ENCODE results near the gene HMCN2.

The HMCN2 gene

DNA sequence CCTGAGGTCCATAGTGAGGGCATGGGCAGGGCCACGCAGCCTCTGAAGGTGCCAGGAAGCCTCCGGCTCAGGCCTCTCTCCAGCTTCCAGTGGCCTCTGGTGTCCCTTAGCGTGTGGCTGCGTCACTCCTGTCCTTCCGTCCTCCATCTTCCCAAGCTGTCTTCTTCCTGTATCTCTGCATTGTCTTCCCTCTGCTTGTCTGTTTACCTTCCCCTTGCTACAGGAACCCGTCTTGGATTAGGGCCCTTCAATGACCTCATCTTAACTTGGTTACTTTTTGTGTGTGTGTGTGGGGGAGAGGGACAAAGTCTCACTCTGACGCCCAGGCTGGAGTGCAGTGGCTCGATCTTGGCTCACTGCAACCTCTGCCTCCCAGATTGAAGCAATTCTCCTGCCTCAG is 193.6 kb downstream of the HMCN2 start:
- DNase-seq = no peak

DNA sequence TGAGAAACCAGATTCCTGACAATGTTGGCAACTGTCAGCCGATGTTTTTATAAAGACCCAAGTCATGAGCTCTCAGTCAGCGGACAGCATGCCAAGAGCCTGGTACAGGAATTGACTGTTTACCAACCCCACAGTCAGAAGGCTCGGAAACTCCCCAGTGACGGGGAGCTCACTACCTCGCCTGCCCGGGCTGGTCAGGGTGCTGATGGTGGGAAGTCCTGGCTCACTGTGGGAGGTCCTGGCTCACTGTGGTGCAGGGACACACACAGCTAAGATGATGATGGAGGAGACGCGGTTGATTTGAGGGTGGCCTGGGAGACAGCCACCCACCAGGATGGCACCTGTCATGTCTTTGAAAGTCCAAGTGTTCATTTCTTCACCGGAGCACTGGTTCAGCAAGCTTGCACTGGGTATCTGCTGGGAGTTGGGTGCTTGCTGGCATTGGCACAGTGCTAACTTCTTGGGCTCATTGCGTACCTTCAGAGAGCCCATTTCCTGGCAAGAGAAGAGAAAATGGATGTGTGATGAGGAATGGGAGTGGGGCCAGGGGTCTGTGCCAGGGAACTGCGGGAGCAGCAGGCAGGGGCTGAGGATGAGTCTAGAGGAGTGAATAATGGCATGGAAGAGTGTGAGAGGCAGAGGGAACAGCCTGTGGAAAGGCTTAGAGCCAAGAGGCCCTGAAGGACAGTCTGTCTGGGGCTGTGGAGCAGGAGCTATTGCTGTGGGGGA is 194.5 kb downstream of the HMCN2 start:
- no peak for DNase-seq

DNA sequence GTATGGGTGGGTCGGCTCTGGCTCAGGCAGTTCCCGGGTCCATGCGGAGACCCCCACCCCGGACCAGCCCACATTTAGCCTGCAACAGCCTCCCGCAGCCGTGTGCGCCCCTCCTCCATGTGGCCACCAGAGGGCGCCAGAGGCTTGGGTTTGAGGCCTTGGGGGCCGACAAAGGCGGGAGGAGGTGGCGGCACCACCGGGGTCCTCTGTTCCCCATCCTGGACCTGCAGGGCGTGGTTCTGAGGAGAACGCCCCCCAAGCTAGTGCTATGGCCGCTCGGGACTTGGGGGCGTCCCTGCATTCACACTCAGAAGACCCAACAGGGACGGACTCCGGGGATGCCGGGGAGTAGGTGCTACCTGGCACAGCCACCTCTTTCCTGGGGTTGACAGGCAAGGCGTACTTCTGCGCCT is 195.7 kb downstream of the HMCN2 start:
- DNase-seq = peak; percentile 74

DNA sequence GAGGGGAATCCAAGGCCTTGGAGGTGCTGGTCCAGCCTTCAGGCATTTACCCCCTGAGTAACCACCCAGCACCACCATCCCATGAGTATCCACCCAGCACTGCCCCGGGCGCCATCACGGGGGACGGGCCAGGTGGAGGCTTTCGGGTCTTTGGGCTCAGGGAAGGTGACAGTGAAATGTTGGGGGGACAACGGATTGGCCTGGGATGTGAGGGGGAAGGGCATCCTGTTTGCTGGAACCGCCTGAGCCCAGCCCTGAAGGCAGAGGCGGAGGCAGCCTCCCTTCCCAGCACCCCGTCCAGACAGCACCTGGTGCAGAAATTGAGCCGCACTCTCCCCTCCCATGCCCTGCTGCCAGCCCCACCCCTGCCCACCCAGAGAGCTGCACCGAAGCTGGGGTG is 196.2 kb downstream of the HMCN2 start:
- no peak for DNase-seq

DNA sequence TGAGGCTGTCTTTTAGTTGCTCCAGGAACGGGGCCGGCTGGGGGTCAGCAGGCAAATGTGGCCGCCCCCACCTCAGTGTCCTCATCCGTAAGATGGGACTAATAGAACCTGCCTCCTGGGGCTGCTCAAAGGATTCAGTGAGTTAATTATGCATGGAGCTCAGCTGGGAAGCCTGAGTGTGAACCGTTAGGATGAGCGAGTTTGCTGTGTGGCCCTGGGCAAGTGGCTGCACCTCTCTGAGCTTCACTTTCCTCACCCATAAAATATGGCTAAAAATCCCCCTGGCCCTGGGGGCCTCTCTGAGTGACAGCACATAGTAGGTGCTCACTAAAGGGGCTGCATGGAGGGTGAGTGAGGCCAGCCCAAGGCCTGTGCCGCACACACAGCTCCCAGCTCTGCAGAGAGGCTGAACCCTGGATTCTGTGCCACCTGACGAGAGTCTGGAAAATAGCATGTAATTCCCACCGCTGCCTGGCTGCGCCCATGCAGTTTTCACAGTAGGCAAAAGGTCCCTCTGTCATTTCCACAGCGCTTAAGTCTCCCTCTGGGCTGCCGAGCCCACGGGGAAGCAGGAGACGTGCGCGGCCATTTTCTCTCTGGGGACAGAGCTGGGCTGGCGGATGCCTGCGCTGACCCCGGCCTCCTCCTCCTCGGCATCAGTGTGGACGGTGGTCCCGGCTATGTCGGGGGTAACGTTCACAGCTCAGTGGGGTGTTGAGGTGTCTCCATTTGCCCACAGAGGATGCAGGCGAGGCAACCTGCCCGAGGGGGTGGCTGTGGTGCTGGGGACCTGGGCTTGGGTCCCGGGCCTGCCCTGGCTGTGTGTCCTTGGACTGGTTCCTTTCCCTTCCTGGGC is 197.4 kb downstream of the HMCN2 start:
- no peak for DNase-seq

DNA sequence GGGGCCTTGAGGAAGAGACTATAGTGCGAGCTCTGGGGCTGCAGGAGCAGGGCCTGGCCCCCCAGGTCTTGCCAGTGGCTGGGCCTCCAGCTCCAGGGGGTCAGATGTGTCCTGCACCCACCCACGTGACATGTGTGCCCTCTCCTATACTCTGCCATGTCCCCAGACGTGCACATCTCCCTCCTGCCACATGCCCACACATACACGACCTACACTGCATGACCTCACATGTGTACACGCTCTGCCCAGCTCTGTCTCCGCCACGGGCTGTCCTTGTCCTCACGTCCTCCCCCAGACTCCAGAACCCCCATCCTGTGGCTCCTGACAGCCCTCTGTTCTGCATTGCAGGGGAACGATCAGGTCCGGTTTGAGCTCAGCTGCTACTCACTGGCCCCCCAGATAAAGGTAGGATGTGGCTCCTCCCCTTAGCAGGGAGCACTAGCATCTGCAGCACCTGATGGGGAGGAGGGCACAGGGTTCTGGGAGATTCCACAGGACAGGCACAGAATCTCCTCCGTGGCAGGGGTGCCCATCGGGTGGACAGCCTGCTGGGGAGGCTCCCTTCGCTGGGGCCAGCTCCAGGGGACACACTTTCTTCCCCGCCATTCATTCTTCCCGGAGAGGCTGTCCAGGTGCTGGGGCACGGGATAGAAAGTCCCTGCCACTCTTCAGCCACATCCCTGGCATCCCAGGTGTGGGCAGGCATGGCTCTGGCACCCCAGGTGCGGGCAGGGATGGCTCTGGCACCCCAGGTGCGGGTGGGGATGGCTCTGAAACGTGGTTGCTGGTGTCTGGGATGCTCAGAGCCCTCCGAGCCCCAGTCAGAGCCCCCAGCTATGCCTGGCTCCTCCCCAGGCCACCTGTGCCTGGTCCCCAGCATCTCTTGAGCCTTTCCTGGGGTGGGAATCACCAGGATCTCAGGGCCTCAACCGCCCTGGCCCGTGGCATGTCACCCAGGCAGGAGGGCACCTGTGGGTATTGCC is 198.5 kb downstream of the HMCN2 start:
- DNase-seq = no peak

DNA sequence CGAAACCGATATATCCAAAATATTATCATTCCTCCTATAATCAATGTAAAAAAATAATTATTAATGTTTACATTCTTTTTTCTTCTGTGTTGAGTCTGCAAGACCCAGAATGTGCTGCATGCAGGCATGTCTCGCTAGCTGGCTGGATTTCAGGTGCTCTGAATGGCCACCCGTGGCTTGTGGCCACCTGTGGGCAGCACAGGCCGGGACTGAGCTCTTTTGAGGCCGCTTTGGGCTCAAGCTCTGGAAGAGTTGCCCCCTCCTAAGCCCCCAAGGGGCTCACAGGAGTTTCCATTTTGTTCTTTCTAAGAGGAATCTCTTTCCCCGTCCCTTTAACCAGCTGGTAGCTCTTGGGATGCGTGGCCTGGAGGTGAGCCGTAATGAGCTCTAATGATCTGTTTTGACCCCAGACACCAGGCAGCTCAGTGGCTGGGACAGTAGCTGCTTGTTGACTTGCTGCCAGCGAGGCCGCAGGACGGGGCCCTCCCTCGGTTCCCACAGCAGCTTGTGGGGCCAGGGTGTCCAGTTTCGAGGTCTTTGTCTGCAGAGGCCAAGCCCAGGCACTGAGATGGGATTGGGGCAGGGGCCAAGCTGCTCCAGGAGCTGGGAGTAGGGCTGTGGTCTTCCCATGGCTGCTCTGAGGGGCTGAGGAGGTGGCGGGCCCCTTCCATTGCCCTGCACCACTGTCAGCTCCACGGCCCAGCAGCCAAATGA is 200.0 kb downstream of the HMCN2 start:
- no peak for DNase-seq

DNA sequence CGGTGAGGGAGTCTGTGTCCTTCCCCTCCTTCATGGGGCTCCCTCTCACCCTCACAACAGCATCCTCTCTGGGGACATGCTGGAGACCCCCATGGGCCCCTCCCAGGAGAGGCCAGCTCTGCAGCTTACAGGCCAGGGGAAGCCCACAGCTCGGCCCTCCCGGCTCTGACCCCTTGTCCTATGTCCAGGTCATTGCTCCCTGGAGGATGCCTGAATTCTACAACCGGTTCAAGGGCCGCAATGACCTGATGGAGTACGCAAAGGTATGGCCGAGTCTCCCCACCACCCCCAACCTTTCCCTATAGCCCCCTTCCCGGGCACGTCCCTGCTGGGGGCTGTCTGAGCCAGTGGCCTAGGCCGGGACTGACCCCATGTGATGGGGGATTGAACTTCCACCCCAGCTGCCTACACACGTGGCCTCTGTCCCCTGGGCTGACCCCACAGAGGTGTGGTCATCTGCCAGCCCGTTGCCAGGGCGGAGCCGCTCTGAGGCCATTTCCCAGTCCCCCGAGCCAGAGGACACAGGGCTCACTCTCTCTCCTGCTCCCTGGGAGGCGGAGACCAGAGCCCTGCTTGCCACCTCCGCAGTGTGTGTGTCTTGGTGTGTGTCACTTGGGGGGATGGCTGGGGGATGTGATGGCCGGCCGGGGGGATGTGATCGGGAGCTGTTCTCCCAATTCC is 201.1 kb downstream of the HMCN2 start:
- DNase-seq = no peak

DNA sequence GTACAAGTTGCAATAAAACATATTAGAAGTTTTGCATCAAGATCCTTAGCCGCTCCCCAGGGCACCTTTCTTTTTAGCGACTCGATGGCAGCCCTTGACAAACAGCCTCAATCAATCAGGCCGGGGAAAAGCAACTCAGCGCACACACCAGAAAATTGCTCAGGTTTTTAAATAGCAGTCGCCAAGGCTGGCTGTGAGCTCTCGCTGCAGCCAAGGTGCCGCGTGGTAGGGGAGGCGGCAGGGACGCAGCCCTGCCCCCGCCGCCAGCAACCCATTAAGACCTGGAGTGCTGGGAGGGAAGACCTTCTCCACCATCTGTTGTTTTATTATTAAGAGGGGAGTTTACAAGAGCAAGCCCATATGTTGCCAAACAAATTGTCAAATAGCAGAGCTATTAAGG is 201.8 kb downstream of the HMCN2 start:
- DNase-seq = no peak

DNA sequence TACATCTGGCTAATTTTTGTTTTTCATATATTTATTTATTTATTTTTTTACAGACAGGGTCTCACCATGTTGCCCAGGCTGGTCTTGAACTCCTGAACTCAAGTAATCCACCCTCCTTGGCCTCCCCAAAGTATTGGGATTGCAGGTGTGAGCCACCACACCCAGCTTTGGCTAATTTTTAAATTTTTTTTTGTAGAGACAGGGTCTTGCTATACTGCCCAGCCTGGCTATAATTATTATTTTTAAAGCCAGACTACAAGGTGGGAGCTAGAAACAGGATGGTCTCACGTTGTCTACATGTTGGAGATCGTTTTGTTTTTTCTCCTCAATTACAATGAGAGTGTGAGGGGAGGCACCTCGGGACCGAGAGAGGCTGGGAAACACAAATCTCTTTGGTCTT is 203.0 kb downstream of the HMCN2 start:
- no peak for DNase-seq

DNA sequence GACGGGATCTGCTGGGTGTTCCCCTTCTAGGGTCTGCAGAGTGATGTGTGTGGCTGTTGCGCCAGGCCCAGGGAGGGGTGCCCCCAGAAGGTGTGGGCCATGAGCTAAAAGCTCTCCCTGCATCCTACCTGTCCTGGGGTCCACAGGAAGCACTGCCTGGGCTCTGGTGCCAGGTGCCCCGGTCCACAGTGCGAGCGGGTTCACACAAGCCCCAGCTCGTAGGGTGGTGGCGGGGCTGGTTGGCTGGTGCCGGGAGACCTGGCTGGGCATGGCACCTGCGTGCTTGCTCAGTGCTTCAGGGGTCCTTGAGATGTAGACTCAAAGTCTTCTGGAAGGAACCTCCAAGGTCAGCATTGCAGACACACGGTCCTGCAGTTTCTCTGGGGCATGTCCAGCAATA is 204.7 kb downstream of the HMCN2 start:
- no peak for DNase-seq

DNA sequence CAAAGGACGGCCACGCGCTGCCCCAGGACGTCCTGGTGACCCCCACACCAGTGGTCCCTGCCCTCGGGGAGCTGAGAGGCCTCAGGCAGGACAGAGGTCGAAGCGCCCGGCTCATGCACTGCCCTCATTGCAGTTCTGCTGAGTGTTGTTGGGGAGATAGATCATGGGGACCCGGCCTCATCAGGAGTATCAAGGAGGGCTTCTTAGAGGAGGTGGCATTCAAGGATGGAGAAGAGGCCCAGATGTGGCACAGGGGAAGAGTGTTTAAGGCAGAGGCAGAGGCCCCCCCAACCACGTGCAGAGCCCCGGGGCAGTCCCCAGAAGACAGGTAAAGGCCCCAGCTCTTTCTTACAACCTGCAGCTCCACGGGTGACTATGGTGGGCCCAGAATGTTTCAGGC is 205.4 kb downstream of the HMCN2 start:
- no peak for DNase-seq

DNA sequence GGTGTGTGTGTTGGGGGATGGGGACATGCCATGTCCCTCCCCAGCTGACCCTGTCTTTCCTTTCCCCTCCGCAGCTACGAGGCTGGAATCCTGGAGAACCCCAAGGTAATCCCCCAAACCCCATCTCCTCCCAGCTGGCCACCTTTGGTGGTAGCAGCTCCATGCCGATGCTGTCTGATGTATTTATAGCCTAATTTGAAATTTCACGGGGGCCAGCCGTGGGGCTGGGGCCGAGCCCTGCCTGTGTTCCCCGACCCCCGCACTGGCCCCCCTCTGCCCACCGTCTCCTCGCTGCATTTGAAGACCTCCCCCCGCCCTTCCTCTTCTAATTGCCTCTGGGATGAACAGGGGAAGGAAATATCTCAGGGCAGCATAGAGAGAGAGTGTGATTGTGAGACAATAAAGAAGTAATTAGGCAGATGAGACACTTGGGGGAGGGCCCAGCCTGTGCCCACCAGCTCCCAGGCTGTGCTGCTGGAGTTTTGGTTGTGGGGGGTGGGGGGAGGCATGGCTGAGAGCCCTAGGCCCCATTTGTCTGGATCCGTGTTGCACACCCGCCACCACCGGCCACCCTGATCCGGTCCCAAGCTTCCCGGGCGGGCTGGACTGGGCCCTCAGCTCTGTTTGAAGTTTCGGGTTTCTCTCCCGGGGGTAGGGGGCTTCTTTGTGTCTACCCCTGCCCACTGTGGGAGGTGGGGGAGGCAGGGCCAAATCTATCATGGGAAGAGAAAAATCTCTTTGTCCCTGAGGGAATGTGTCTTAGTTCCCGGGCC is 206.0 kb downstream of the HMCN2 start:
- no peak for DNase-seq

DNA sequence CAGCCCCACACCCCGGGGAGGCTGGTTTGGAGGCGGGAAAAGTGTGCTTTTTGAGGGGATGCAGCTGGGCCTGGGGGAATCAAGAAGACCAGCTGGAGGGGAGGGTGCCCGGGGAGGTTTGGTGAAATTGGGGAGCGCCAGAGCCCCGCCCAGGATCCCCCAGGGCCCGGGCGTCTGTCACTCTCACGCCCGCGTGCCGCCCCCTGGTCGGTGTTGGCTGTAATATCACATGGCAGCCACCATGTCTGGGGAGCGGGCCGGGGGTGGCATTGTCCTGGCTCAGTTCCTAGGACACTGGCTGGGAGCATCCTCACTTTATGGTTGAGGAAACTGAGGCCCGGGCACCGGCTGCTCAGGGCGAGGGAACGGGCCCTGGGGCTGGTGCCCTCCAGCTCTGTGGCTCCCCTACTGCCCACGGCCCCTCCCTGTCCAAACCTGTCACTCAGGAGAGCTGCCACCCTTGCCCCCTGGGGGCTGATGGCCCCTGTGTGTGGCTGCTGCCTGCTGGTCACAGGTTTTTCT is 206.7 kb downstream of the HMCN2 start:
- DNase-seq = no peak

DNA sequence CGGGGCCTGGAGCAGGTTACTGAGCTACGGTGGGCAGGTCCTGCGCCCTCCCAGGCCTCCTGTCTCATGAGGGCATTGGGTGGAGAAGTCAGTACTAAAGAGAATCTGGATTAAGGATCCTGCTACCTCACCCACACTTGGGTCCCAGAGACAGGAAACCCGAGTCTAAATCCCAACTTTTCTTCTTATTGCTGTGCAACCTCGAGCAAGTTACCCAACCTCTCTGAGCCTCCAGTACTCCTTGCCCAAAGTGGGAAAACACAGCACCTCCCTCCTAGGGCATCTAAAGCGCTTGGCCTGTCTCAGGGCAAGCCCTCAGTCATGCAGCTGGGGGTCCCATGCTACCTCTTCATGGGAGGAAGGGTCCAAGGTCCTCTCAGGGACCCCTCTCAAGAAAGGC is 207.4 kb downstream of the HMCN2 start:
- DNase-seq = no peak

DNA sequence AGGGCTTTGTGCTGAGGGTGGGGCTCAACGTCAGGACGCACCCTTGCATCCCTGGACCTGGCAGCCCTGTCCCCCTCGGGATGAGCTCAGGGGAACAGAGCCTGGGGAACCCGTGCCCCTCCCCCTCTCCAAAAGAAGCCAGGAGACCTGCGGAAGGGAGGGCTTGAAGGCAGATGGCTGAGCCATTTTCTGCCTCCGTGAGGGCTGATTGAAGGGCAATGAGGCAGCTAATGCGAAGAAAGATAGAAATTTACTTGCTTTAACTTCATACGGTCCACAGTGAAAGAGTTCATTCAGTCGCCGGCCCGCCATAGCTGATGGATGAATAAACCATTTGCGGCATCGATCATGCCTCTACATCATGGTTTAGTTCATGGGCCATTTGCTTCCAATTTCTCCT is 208.0 kb downstream of the HMCN2 start:
- DNase-seq = no peak

DNA sequence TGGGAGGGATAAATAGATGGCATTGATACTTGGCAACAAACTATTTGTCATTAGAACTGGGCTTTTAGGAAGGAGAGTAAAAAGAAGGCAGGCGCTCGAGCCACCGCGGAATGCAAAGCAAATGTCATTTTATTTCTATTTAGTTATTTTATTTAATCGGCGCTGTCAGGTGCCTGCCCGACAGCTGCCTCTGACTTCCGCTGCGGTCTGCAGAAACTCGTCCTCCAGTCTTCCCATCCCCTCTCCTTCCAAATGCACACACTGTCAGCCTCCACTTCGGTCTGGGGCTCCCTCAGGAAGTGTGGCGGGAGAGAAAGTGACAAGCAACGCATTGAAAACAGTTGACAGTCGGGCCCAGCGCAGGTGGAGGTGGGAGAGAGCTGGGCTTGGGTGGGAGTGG is 208.5 kb downstream of the HMCN2 start:
- no peak for DNase-seq

DNA sequence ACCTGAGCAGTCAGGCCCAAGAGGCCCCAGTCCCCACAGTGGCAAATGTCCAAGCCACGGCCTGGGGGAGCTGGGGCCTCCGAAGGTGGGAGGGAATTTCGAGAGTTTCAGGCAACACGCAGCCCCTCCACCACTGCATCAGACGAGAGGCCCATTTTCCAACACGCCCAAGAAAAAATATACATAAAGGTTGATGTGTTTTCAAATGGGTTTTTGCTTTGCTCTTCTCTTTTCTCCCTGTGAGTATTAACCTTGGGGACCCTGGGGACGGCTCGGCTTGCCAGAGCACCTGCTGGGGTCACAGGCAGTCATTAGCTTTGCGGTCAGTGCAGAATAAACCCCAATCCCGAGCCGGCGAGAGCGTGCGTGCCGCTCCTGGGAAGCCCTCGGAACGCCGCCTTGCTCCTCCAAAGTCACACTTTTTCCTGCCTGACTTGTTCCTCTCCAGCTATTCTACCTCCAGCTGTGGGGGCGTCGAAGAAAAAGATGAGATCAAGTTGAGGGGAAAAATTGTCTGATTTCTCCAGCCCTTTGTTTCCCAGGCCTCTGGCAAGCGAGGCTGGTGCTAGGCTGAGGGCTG is 210.7 kb downstream of the HMCN2 start:
- no peak for DNase-seq

DNA sequence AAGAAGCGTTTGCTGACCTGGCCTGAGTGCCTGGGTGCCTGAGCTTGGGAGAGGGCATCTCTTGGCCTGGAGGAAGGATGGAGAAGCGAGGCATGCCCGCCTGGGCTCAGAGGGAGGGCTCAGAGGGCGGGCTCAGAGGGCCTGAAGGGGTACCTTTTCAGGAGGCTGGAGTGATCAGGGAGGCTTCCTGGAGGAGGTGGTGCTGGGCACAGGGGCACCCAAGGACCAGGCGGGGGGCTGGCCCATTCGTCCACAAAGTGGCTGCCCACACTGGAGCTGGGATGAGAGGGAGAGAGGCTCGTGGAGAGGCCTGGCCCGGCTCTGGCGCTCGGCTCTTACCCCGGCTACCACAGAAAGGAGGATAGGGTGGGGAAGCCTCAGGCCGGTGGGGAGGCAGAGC is 212.0 kb downstream of the HMCN2 start:
- no peak for DNase-seq

DNA sequence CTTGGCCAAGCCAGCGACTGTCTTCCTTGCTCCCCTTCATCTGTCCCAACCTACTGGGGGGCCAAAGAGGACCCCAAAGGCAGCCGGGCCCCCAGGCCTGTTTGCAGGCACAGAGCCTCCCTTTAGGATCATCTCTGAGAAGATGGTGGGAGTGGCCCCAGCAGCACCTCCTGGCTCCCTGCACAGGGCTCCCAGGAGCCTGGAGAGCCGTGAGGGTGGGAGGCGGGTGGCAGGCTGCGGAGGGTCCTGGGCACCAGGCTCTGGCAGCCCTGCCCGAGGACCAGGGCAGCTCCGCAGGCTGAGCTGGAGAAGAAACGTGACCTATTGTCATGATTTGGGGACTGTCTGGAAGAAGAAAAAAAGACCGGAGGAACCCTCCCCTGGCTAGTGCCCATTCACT is 212.6 kb downstream of the HMCN2 start:
- DNase-seq = no peak

All from stimulated activated CD4-positive, alpha-beta T cell treated with anti-CD3 and anti-CD28 coated beads, Interleukin-12 subunit alpha, Interleukin-12 subunit beta, amount 100 ng/mL, for 4 hours (primary cell).